GM21515 (cell line): ENCODE measurements around the gene CHTOP.
"Not testable (repeated sequence)": the region's sequence is repeated elsewhere in the genome, so short reads cannot be mapped to it uniquely, and the experiment has no call there.

Experiments used
- ATAC-seq: cut with Tn5 transposase; IDR thresholded peaks from one replicate; pipeline ENCODE4 v1.9.1; 2021; ENCODE audit not compliant: unreplicated experiment

CHTOP gene

GRCh38 chr1:153658400-153659174 is 24.7 kb downstream of the CHTOP start, which contains the start of gene SNAPIN:
Gene SNAPIN (plus strand): TSS chr1:153658703. CDS start chr1:153658744, 41 bp downstream.
- ATAC-seq, result peak; percentile 83

DNA sequence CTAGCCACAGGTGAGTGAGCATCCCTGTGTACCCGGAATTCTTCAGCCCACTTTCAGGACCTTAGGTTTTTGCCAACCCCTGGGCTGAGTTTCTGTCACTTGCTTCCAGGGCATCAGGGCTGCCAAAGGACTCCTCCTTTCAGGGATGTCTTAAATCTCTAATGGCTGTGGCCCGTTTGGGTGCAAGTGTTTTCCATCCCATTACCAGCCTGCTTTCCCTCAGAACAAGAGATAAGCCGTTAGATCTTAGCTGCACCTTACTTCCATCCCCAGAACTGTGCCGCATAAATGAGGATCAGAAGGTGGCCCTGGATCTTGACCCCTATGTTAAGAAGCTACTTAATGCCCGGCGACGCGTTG is 25.3 kb downstream of the CHTOP start:
- peak; percentile 4 for ATAC-seq

DNA sequence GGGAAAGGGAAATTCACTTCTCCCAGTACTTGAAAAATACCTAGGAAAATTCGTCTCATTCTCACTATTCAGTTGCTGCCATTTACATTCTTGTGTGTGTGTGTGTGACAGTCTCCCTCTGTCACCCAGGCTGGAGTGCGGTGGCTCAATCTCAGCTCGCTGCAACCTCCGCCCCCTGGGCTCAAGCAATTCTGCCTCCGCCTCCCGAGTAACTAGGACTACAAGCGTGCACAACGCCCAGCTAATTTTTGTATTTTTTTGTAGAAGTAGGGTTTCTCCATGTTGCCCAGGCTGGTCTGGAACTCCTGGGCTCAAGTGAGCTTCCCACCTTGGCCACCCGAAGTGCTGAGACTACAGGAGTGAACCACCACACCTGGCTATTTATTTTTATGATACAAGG is 25.8 kb downstream of the CHTOP start:
- no peak for ATAC-seq

DNA sequence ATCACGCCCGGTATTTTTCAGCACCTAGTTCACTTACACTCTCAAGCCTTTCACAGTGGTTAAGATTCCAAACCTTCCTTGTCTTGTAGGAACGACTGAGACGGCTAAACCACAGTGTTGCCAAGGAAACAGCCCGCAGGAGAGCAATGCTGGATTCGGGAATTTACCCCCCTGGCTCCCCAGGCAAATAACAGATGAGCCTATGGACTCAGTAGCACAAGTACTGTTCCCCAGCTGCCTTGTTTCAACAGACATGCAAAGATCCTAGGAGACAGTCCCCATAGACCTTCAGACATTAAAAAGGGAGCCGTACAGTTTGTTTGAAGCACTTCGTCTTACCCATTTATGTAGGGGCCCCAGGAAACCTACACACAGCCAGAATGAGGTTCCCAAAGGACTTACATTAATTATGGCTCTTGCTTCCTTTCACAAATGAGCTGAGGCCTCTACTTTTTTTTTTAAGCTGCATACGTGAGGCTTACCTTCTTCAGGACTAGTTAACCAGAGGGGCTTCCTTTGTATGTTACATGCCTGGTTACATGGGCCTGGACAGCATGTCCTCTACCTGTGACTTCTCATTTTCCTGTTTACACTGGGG is 27.3 kb downstream of the CHTOP start:
- no peak for ATAC-seq

GRCh38 chr1:153662269-153662668 is 28.4 kb downstream of the CHTOP start:
- ATAC-seq, result no peak

- ATAC-seq, result no peak
Observed at GRCh38 chr1:153663211-153663610, 29.3 kb downstream of the CHTOP start.

- ATAC-seq, result no peak
Observed at GRCh38 chr1:153667439-153667838, 33.6 kb downstream of the CHTOP start.

DNA sequence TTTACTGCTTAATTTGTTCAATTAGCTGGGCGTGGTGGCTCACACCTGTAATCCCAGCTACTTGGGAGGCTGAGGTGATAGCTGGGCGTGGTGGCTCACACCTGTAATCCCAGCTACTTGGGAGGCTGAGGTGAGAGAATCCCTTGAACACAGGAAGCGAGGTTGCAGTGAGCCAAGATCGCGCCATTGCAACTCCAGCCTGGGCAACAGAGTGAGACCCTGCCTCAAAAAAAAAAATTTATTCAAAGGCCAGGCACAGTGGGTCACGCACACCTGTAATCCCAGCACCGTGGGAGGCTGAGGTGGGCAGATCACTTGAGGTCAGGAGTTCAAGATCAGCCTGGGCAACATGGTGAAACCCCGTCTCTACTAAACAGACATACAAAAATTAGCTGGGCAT is 34.8 kb downstream of the CHTOP start:
- not testable (repeated sequence) for ATAC-seq

GRCh38 chr1:153669606-153670005 is 35.7 kb downstream of the CHTOP start:
- no peak for ATAC-seq

- ATAC-seq, result no peak
Observed at GRCh38 chr1:153670257-153670858, 36.5 kb downstream of the CHTOP start.

GRCh38 chr1:153670859-153671627 is 37.2 kb downstream of the CHTOP start, which contains the start of gene ILF2:
Gene ILF2 (minus strand): TSS chr1:153670993. CDS start chr1:153670922, 71 bp downstream.
- peak; percentile 94 for ATAC-seq

GRCh38 chr1:153671628-153672353 is 37.9 kb downstream of the CHTOP start:
- peak; percentile 7 for ATAC-seq

DNA sequence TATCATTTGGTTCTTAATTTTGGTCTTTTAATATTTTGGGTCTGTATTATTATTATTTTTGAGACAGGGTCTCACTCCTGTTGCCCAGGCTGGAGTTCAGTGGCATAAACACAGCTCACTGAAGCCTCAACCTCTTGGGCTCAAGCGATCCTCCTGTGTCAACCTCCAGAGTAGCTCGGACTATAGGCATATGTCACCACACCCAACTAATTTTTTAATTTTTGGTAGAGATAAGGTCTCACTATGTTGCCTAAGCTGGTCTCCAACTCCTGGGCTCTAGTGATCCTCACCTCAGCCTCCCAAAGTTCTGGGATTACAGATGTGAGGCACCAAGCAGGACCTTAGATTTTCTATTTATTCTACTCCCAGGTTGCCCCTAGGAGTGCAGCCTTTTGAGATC is 39.6 kb downstream of the CHTOP start:
- ATAC-seq, result no peak

- ATAC-seq, result no peak
Observed at GRCh38 chr1:153677718-153678518, 44.1 kb downstream of the CHTOP start.

- no peak for ATAC-seq
Observed at GRCh38 chr1:153678519-153679336, 44.9 kb downstream of the CHTOP start, which contains the start of gene NPR1. Gene NPR1 (plus strand): TSS chr1:153678688. CDS start chr1:153679109, 421 bp downstream.

DNA sequence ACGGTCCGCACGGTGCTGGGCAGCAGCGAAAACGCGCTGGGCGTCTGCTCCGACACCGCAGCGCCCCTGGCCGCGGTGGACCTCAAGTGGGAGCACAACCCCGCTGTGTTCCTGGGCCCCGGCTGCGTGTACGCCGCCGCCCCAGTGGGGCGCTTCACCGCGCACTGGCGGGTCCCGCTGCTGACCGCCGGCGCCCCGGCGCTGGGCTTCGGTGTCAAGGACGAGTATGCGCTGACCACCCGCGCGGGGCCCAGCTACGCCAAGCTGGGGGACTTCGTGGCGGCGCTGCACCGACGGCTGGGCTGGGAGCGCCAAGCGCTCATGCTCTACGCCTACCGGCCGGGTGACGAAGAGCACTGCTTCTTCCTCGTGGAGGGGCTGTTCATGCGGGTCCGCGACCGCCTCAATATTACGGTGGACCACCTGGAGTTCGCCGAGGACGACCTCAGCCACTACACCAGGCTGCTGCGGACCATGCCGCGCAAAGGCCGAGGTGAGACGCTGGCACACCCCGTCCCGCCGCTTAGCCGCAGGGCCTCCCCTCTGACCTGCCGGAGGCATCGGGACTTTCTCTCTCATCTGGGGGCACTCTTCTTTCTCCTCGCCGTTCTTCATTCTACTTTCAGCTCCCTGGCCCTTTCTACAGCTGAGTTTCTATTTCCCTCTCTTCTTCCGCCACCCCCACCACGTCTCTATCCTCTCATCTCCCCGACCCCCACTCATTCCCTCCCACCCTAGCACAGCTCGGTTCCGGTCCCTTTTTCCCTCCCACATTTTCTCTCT is 45.7 kb downstream of the CHTOP start:
- no peak for ATAC-seq

- ATAC-seq, result no peak
Observed at GRCh38 chr1:153680120-153680403, 46.2 kb downstream of the CHTOP start.

DNA sequence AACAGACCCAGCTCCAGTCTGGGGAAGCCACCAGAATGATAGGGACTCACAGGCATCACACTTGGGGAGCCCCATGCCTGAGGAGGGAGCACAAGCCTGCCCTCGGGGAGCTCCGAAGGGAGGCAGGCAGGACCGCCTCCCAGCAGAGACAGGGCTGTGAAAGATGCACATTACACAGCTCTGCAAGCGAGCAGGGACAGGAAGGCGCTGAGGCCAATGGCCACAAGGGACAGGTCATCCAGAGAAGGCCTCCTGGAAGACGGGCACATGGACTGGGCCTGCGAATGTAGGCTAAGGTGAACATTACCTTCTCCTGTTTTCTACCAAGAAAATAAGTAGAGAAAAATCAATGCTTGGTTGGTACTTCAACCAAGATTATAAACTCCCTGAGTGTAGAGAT is 48.9 kb downstream of the CHTOP start:
- ATAC-seq, result no peak
